Right cardiac atrium (tissue), 5 donors: ENCODE data around the gene MEIS2. TPM values are rescaled to one million over a fixed set of nuclear protein-coding genes. Genes with fewer than 3 reads are reported as not detected.

Experiments
- ATAC-seq, 2 donors: fragments of 200-7000 bp; cut with Tn5 transposase; one replicate each; pipeline versions ENCODE4 v1.8.0 to v1.9.1; 2020; ENCODE audit warnings: moderate library complexity in 2 of 2, mild to moderate bottlenecking in 1 of 2
- DNase-seq, 3 donors: peaks; one replicate each; pipeline ENCODE4 v3.0.0-alpha.2; 2020
- H3K27ac ChIP-seq: one replicate; pipeline ENCODE4 v1.5.1; 2013; ENCODE audit warnings: mild to moderate bottlenecking, low read length, control low read depth, moderate library complexity
- H3K27me3 ChIP-seq: one replicate; pipeline ENCODE4 v1.6.1; 2013; ENCODE audit not compliant: control insufficient read depth, insufficient read depth
- H3K4me1 ChIP-seq: one replicate; pipeline ENCODE4 v1.6.1; 2013; ENCODE audit warnings: low read length; ENCODE audit not compliant: control insufficient read depth, insufficient read depth
- H3K4me3 ChIP-seq: one replicate; pipeline ENCODE4 v1.5.1; 2013; ENCODE audit warnings: low read length, control low read depth
- H3K9me3 ChIP-seq: one replicate; pipeline ENCODE4 v1.6.1; 2013; ENCODE audit warnings: low read length; ENCODE audit not compliant: control insufficient read depth
- WGBS: extraction: QIAGEN DNeasy Blood & Tissue Kit; methylation state at CpG from one replicate; pipeline ENCODE4 v1.1.7; 2013; 5-methylcytosine and 5-hydroxymethylcytosine counted together
- intact Hi-C, 4 donors: fragments of 100-400 bp; cut with DNase I; formaldehyde crosslinking; loops; one replicate each; pipeline versions ENCODE4 v1.11.0 to v1.14.0; 2022 to 2023
- polyA plus RNA-seq: library from polyadenylated mRNA; stranded (reverse); fragments of 200-250 nt; gene quantifications from one replicate; pipeline ENCODE4 v1.2.3, GENCODE V29; 2013
- total RNA-seq, 4 donors: library from RNA; stranded (reverse); fragmentation: NEBNext Ultra II Directional; extraction: Animal tissue kit (Norgen Biotek cat#: 25700); gene quantifications; one replicate each; pipeline ENCODE4 v1.2.1, GENCODE V29; 2021
- donor health status: healthy with polysubstance abuse.
- donor health status: DM: no; HTN: yes; CAD: no.
- donor health status: DM: no; HTN: no; CAD: no.
- donor health status: DM: no; HTN: yes; CAD: no; lungs with severe emphysema.
- donor health status: DM: yes; HTN: yes; CAD: no.

MEIS2 gene
- total and polyA plus RNA-seq, 5 donors, result 14.8 to 33.4 (median 29.6) TPM

- no peak for ATAC-seq
- DNase-seq, result no peak
- 42% methylated on average over 2 of the region's 2 CpGs for WGBS
- H3K4me1 ChIP-seq, result peaks cover 2% of the 10 kb centered on the region
- H3K27ac ChIP-seq, result no peak overlapping the region
- no peaks in the 10 kb centered on the region for H3K27me3 ChIP-seq
- peak overlapping the region; percentile 10 for H3K4me3 ChIP-seq
- intact Hi-C loops, result no loop called here
- H3K9me3 ChIP-seq, result no peaks in the 10 kb centered on the region
Observed at GRCh38 chr15:36960179-36960946, 140.0 kb downstream of the MEIS2 start.

DNA sequence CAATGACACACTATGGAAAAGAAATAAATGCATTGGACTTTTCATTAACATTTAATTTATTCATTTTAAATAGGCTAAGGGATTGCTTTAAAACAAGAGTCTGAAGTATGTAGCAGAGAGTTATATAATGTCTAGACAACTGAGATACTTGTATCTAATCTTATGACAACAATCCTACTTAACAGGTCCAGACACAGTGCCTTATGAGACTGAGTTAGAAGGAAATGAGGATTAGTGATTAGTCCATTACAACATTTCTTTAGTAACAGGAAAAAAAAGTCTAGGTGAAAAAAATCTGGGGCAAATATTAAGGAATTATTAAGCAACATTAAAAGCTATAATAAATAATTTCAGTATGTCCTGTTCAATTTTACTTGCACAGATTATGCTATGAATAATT, 140.6 kb downstream of the MEIS2 start:
- DNase-seq, result no peak
- no peak overlapping the region for H3K27ac ChIP-seq
- H3K9me3 ChIP-seq, result no peaks in the 10 kb centered on the region
- intact Hi-C loops, result loop anchor here in 1 of 4 donors (10.0 kb wide), 1 partner anchor 55 kb away; no protein-coding TSS in a partner anchor
- no peaks in the 10 kb centered on the region for H3K27me3 ChIP-seq
- H3K4me3 ChIP-seq, result no peak overlapping the region
- H3K4me1 ChIP-seq, result peaks cover 2% of the 10 kb centered on the region
- no peak for ATAC-seq

GRCh38 chr15:36958606-36959005, 141.7 kb downstream of the MEIS2 start:
- no peaks in the 10 kb centered on the region for H3K27me3 ChIP-seq
- WGBS, result 85% methylated on average over 1 of the region's 1 CpG
- DNase-seq, result no peak
- no peak for ATAC-seq
- H3K9me3 ChIP-seq, result no peaks in the 10 kb centered on the region
- intact Hi-C loops, result loop anchor here in 1 of 4 donors (10.0 kb wide), 1 partner anchor 54 kb away; no protein-coding TSS in a partner anchor
- H3K27ac ChIP-seq, result no peak overlapping the region
- peaks cover 2% of the 10 kb centered on the region for H3K4me1 ChIP-seq
- H3K4me3 ChIP-seq, result no peak overlapping the region

- no peaks in the 10 kb centered on the region for H3K27me3 ChIP-seq
- H3K4me1 ChIP-seq, result peaks cover 2% of the 10 kb centered on the region
- WGBS, result 97% methylated on average over 1 of the region's 1 CpG
- no peak for DNase-seq
- H3K4me3 ChIP-seq, result no peak overlapping the region
- no peaks in the 10 kb centered on the region for H3K9me3 ChIP-seq
- no peak overlapping the region for H3K27ac ChIP-seq
- ATAC-seq, result no peak
- intact Hi-C loops, result loop anchor here in 1 of 4 donors (10.0 kb wide), 1 partner anchor 50 kb away; no protein-coding TSS in a partner anchor
Observed at GRCh38 chr15:36954486-36954885, 145.9 kb downstream of the MEIS2 start.

GRCh38 chr15:36953346-36953745, 147.0 kb downstream of the MEIS2 start:
- H3K27me3 ChIP-seq, result no peaks in the 10 kb centered on the region
- DNase-seq (no peak), ATAC-seq (no peak)
- no peaks in the 10 kb centered on the region for H3K4me1 ChIP-seq
- intact Hi-C loops, result loop anchor here in 1 of 4 donors (10.0 kb wide), 1 partner anchor 49 kb away; no protein-coding TSS in a partner anchor
- no peaks in the 10 kb centered on the region for H3K9me3 ChIP-seq
- H3K27ac ChIP-seq, result no peak overlapping the region
- no peak overlapping the region for H3K4me3 ChIP-seq
- 91% methylated on average over 3 of the region's 3 CpGs for WGBS

- no peak overlapping the region for H3K4me3 ChIP-seq
- ATAC-seq (peak; percentile 43 to 64), DNase-seq (peak in 1 of 3 donors; percentile 27)
- H3K4me1 ChIP-seq, result peaks cover 2% of the 10 kb centered on the region
- intact Hi-C loops, result loop anchor here in 1 of 4 donors (10.0 kb wide), 1 partner anchor 47 kb away; no protein-coding TSS in a partner anchor
- no peaks in the 10 kb centered on the region for H3K9me3 ChIP-seq
- no peaks in the 10 kb centered on the region for H3K27me3 ChIP-seq
- 32% methylated on average over 6 of the region's 6 CpGs for WGBS
- no peak overlapping the region for H3K27ac ChIP-seq
Observed at GRCh38 chr15:36951731-36952247, 148.6 kb downstream of the MEIS2 start.

DNA sequence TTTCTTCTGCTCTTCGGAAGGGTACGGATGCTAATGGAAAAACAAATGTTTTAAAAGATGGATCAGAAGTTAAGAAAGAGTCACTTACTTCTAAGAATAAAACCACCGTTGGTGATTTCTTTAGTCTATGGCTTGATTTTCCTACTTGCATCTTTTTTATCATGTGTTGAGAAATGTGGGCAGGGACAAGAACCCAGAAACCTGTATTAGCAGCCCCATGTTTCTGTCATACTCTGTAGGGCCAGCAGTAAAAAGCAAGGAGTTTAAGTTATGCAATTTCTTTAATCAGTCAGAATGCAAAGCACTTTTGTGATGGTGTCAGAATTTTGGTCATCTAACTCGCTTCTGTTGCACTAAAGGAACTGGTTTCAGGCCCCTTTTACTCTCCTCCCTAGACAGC, 150.0 kb downstream of the MEIS2 start:
- peaks cover 2% of the 10 kb centered on the region for H3K4me1 ChIP-seq
- WGBS, result 86% methylated on average over 4 of the region's 4 CpGs
- no peak overlapping the region for H3K27ac ChIP-seq
- intact Hi-C loops, result loop anchor here in 1 of 4 donors (10.0 kb wide), 1 partner anchor 46 kb away; no protein-coding TSS in a partner anchor
- DNase-seq (no peak), ATAC-seq (no peak)
- no peak overlapping the region for H3K4me3 ChIP-seq
- H3K9me3 ChIP-seq, result no peaks in the 10 kb centered on the region
- H3K27me3 ChIP-seq, result no peaks in the 10 kb centered on the region

- intact Hi-C loops, result no loop called here
- Histone ChIP-seq H3K27ac (no peak overlapping the region), H3K9me3 (no peaks in the 10 kb centered on the region), H3K4me1 (peaks cover 2% of the 10 kb centered on the region), H3K4me3 (no peak overlapping the region), H3K27me3 (no peaks in the 10 kb centered on the region)
- ATAC-seq, result no peak
- DNase-seq, result no peak
- 53% methylated on average over 3 of the region's 3 CpGs for WGBS
Observed at GRCh38 chr15:36948982-36949381, 151.4 kb downstream of the MEIS2 start.

GRCh38 chr15:36947035-36947719, 153.2 kb downstream of the MEIS2 start:
- Histone ChIP-seq H3K27ac (no peak overlapping the region), H3K4me3 (no peak overlapping the region), H3K27me3 (no peaks in the 10 kb centered on the region), H3K4me1 (peaks cover 2% of the 10 kb centered on the region), H3K9me3 (no peaks in the 10 kb centered on the region)
- WGBS, result 58% methylated on average over 4 of the region's 4 CpGs
- intact Hi-C loops, result no loop called here
- no peak for ATAC-seq
- DNase-seq, result no peak

- DNase-seq (no peak), ATAC-seq (peak in 1 of 2 donors; percentile 11)
- 53% methylated on average over 6 of the region's 6 CpGs for WGBS
- intact Hi-C loops, result no loop called here
- H3K4me3 ChIP-seq, result no peak overlapping the region
- H3K9me3 ChIP-seq, result no peaks in the 10 kb centered on the region
- no peak overlapping the region for H3K27ac ChIP-seq
- no peaks in the 10 kb centered on the region for H3K27me3 ChIP-seq
- peaks cover 2% of the 10 kb centered on the region for H3K4me1 ChIP-seq
Observed at GRCh38 chr15:36944442-36944841, 155.9 kb downstream of the MEIS2 start.
